H1 (cell line): Measurements from ENCODE around the gene RASGRP1. TPM values are rescaled to one million over a fixed set of nuclear protein-coding genes. Genes with fewer than 3 reads are reported as not detected.

Experiments used
- CTCF ChIA-PET: fragments of 300-600 bp; sonication (Branson Sonifier 250); formaldehyde crosslinking; loops from one replicate; lab custom pipeline; 2021; ENCODE audit not compliant: partially characterized antibody; lab: Charles Lee
- POLR2A ChIA-PET: fragments of 300-600 bp; sonication (Branson Sonifier 250); formaldehyde crosslinking; loops from one replicate; lab custom pipeline; 2021; ENCODE audit warnings: inconsistent platforms; ENCODE audit not compliant: partially characterized antibody; lab: Charles Lee
- DNase-seq, 2 experiments: peaks; one replicate each; pipeline versions ENCODE4 v3.0.0 to v3.0.0-alpha.2; 2010 to 2022; ENCODE audit warnings: low spot score in 2 of 2, low read depth in 1 of 2, mixed read lengths in 1 of 2
- FAIRE-seq: peaks from 2 replicates; lab custom pipeline; 2011; peaks lifted over from hg19 to GRCh38; lab: Jason Lieb, UNC
- H2AFZ ChIP-seq: 2 replicates; pipeline ENCODE4 v1.8.1; 2012; ENCODE audit warnings: low read length, inconsistent platforms
- H2AK5ac ChIP-seq: 2 replicates; pipeline ENCODE4 v1.6.1; 2013; ENCODE audit warnings: low read depth, low read length
- H2BK120ac ChIP-seq: replicated peaks from 2 replicates; pipeline ENCODE3; 2013; ENCODE audit warnings: low read depth, low read length, inconsistent platforms
- H2BK12ac ChIP-seq: 2 replicates; pipeline ENCODE4 v1.6.1; 2013; ENCODE audit warnings: low read depth, low read length
- H2BK15ac ChIP-seq: 2 replicates; pipeline ENCODE4 v1.6.1; 2013; ENCODE audit warnings: low read length
- H2BK20ac ChIP-seq: 2 replicates; pipeline ENCODE4 v1.6.1; 2013; ENCODE audit warnings: low read length
- H2BK5ac ChIP-seq: 2 replicates; pipeline ENCODE4 v1.6.1; 2013; ENCODE audit warnings: low read depth, low read length
- H3K14ac ChIP-seq: 2 replicates; pipeline ENCODE4 v1.6.1; 2013; ENCODE audit warnings: inconsistent platforms; ENCODE audit not compliant: insufficient read length
- H3K18ac ChIP-seq: 2 replicates; pipeline ENCODE4 v1.6.1; 2013; ENCODE audit warnings: low read length; ENCODE audit errors: extremely low read depth
- H3K23ac ChIP-seq: 2 replicates; pipeline ENCODE4 v1.6.1; 2013; ENCODE audit warnings: inconsistent platforms; ENCODE audit not compliant: insufficient read length
- H3K23me2 ChIP-seq: 2 replicates; pipeline ENCODE4 v1.6.1; 2013; ENCODE audit warnings: low read depth, low read length
- H3K27ac ChIP-seq: 2 replicates; pipeline ENCODE4 v1.6.1; 2011; ENCODE audit warnings: low read depth, low read length, inconsistent platforms
- H3K27me3 ChIP-seq, 4 experiments: replicated peaks in 1 of 4; 1 replicate in 1 of 4; 2 replicates in 3 of 4; pipeline versions ENCODE4 v1.6.1 to v1.8.1; 2011 to 2013; ENCODE audit warnings: low read length in 3 of 4, mild to moderate bottlenecking in 3 of 4, inconsistent platforms in 2 of 4, mixed read lengths in 2 of 4, moderate library complexity in 1 of 4; ENCODE audit not compliant: control insufficient read depth in 3 of 4, insufficient read depth in 3 of 4; ENCODE audit errors: extremely low read depth in 1 of 4
- H3K36me3 ChIP-seq, 4 experiments: 2 replicates each; pipeline versions ENCODE4 v1.6.1 to v1.8.1; 2011 to 2013; ENCODE audit warnings: mild to moderate bottlenecking in 4 of 4, low read length in 3 of 4, moderate library complexity in 2 of 4, control low read depth in 1 of 4, inconsistent platforms in 1 of 4; ENCODE audit not compliant: insufficient read depth in 4 of 4, control insufficient read depth in 2 of 4
- H3K4ac ChIP-seq: replicated peaks from 2 replicates; pipeline ENCODE3; 2013; ENCODE audit warnings: low read length, low read depth, mixed read lengths, inconsistent platforms; ENCODE audit not compliant: insufficient read length
- H3K4me1 ChIP-seq, 4 experiments: replicated peaks in 1 of 4; 1 replicate in 1 of 4; 2 replicates in 3 of 4; pipeline versions ENCODE4 v1.6.1 to v1.8.1; 2011 to 2013; ENCODE audit warnings: low read length in 3 of 4, inconsistent platforms in 2 of 4, mixed read lengths in 1 of 4; ENCODE audit not compliant: insufficient read depth in 4 of 4, control insufficient read depth in 3 of 4
- H3K4me2 ChIP-seq, 2 experiments: 2 replicates each; pipeline versions ENCODE4 v1.6.1 to v1.8.1; 2011 to 2013; ENCODE audit warnings: low read depth in 2 of 2, low read length in 2 of 2, control low read depth in 1 of 2, inconsistent platforms in 1 of 2, mild to moderate bottlenecking in 1 of 2; ENCODE audit not compliant: insufficient read depth in 1 of 2
- H3K4me3 ChIP-seq, 4 experiments: fragments of 200-600, 300-600 bp in 1 of 4; sonication (generic), shearing (Covaris generic), sonication (Bioruptor Twin) in 1 of 4; 2 replicates each; pipeline versions ENCODE4 v1.5.1 to v1.8.1; 2011 to 2016; ENCODE audit warnings: low read length in 4 of 4, low read depth in 3 of 4, control low read depth in 2 of 4, inconsistent platforms in 2 of 4, mild to moderate bottlenecking in 2 of 4, mixed read lengths in 1 of 4, moderate library complexity in 1 of 4; ENCODE audit not compliant: insufficient read depth in 2 of 4; ENCODE audit errors: extremely low read depth in 1 of 4
- H3K56ac ChIP-seq: replicated peaks from 2 replicates; pipeline ENCODE3; 2013; ENCODE audit warnings: low read depth, mild to moderate bottlenecking, mixed read lengths, low read length, inconsistent platforms; ENCODE audit not compliant: insufficient read length
- H3K79me1 ChIP-seq: 2 replicates; pipeline ENCODE4 v1.6.1; 2013; ENCODE audit warnings: low read depth, low read length, control low read depth
- H3K79me2 ChIP-seq, 2 experiments: 2 replicates each; pipeline versions ENCODE4 v1.6.1 to v1.8.1; 2012 to 2013; ENCODE audit warnings: low read length in 2 of 2, mild to moderate bottlenecking in 2 of 2, inconsistent platforms in 1 of 2; ENCODE audit not compliant: insufficient read depth in 2 of 2, control insufficient read depth in 1 of 2
- H3K9ac ChIP-seq, 4 experiments: replicated peaks in 1 of 4; 1 replicate in 1 of 4; 2 replicates in 3 of 4; pipeline versions ENCODE4 v1.6.1 to v1.8.1; 2011 to 2013; ENCODE audit warnings: low read depth in 3 of 4, low read length in 3 of 4, control low read depth in 2 of 4, mild to moderate bottlenecking in 2 of 4, moderate library complexity in 2 of 4, inconsistent platforms in 1 of 4; ENCODE audit errors: extremely low read depth in 1 of 4
- H3K9me3 ChIP-seq, 2 experiments: 2 replicates each; pipeline versions ENCODE4 v1.6.1 to v1.8.1; 2012 to 2013; ENCODE audit warnings: mild to moderate bottlenecking in 2 of 2, moderate library complexity in 2 of 2, control low read depth in 1 of 2, inconsistent platforms in 1 of 2, low read depth in 1 of 2, low read length in 1 of 2, mixed read lengths in 1 of 2; ENCODE audit not compliant: insufficient read depth in 2 of 2
- H4K20me1 ChIP-seq, 2 experiments: replicated peaks in 1 of 2; 2 replicates each; pipeline versions ENCODE3 to v1.8.1; 2011 to 2013; ENCODE audit warnings: inconsistent platforms in 2 of 2, low read length in 2 of 2, mild to moderate bottlenecking in 1 of 2; ENCODE audit not compliant: insufficient read depth in 2 of 2, control insufficient read depth in 1 of 2
- H4K5ac ChIP-seq: 2 replicates; pipeline ENCODE4 v1.6.1; 2013; ENCODE audit warnings: low read length, low read depth, mixed read lengths, inconsistent platforms; ENCODE audit not compliant: insufficient read length
- H4K8ac ChIP-seq: 2 replicates; pipeline ENCODE4 v1.8.0; 2013; ENCODE audit warnings: mild to moderate bottlenecking, moderate library complexity, low read length, inconsistent platforms; ENCODE audit not compliant: insufficient read depth; ENCODE audit errors: extremely low read depth
- H4K91ac ChIP-seq: replicated peaks from 2 replicates; pipeline ENCODE3; 2013; ENCODE audit warnings: low read length, mixed read lengths, inconsistent platforms; ENCODE audit not compliant: insufficient read length
- ASH2L ChIP-seq: fragments of 200-600, 300-600 bp; sonication (generic); IDR thresholded peaks from one replicate; pipeline ENCODE4 v1.7.1; 2017; ENCODE audit warnings: low read length
- BACH1 ChIP-seq: IDR thresholded peaks from 2 replicates; pipeline ENCODE4 v1.6.1; 2012; ENCODE audit warnings: low read length, improper control_type of control experiment
- CBX8 ChIP-seq: fragments of 300-800, 300-1000 bp; sonication (generic); IDR thresholded peaks from 2 replicates; pipeline ENCODE4 v1.7.1; 2016; ENCODE audit warnings: low read depth, low read length, borderline replicate concordance
- JUND ChIP-seq: IDR thresholded peaks from 2 replicates; pipeline ENCODE4 v1.6.1; 2011; ENCODE audit warnings: mild to moderate bottlenecking, improper control_type of control experiment, low read length
- KDM5A ChIP-seq: fragments of 200-600 bp; IDR thresholded peaks from 2 replicates; pipeline ENCODE4 v1.7.1; 2012; ENCODE audit warnings: mild to moderate bottlenecking, low read length, inconsistent platforms, mixed read lengths
- MAX ChIP-seq: IDR thresholded peaks from 2 replicates; pipeline ENCODE4 v1.6.1; 2012; ENCODE audit warnings: inconsistent platforms
- NRF1 ChIP-seq: IDR thresholded peaks from 2 replicates; pipeline ENCODE4 v1.6.1; 2011; ENCODE audit warnings: mild to moderate bottlenecking, low read depth, low read length, improper control_type of control experiment
- RAD21 ChIP-seq, 2 experiments: IDR thresholded peaks in 1 of 2; conservative IDR thresholded peaks in 1 of 2; 2 replicates each; pipeline ENCODE4 v1.6.1; 2011; ENCODE audit warnings: low read depth in 2 of 2, low read length in 2 of 2, improper control_type of control experiment in 1 of 2, inconsistent platforms in 1 of 2, mild to moderate bottlenecking in 1 of 2, moderate library complexity in 1 of 2
- RFX5 ChIP-seq: IDR thresholded peaks from 2 replicates; pipeline ENCODE4 v1.6.1; 2011; ENCODE audit warnings: low read depth, low read length, improper control_type of control experiment, borderline replicate concordance
- SIX5 ChIP-seq: IDR thresholded peaks from 2 replicates; pipeline ENCODE4 v1.6.1; 2011; ENCODE audit warnings: mild to moderate bottlenecking, low read depth, low read length
- SP1 ChIP-seq: IDR thresholded peaks from 2 replicates; pipeline ENCODE4 v1.6.1; 2011; ENCODE audit warnings: low read depth, low read length
- TBP ChIP-seq: IDR thresholded peaks from 2 replicates; pipeline ENCODE4 v1.6.1; 2011; ENCODE audit warnings: low read depth, low read length, improper control_type of control experiment
- YY1 ChIP-seq: IDR thresholded peaks from 2 replicates; pipeline ENCODE4 v1.6.1; 2011; ENCODE audit warnings: low read depth, mild to moderate bottlenecking, low read length
- WGBS, 2 experiments: shearing (Covaris generic) in 1 of 2; methylation state at CpG; one replicate each; pipeline versions ENCODE4 v1.1.6 to v1.1.7; 2013 to 2015; ENCODE audit warnings: low lambda C conversion rate in 2 of 2, mixed read lengths in 2 of 2, inconsistent platforms in 1 of 2, low coverage in 1 of 2, missing lambda C conversion rate in 1 of 2; ENCODE audit not compliant: insufficient replicate concordance in 2 of 2, insufficient coverage in 1 of 2, insufficient read length in 1 of 2; ENCODE audit errors: extremely low coverage in 1 of 2, missing lambda C conversion rate in 1 of 2; 5-methylcytosine and 5-hydroxymethylcytosine counted together
- polyA plus RNA-seq, 7 experiments: library from polyadenylated mRNA; depleted of rRNA in 3 of 7; stranded (reverse) in 5 of 7; unstranded in 2 of 7; fragments of >200 nt in 5 of 7; fragments of 200-250 nt in 2 of 7; gene quantifications; 1 replicate in 5 of 7; 2 replicates in 1 of 7; 4 replicates in 1 of 7; pipeline versions ENCODE4 v1.2.1 to v1.2.3, GENCODE V29; 2011 to 2013; ENCODE audit warnings: missing spikeins in 2 of 7, mixed read lengths in 2 of 7
- total RNA-seq: library from RNA; stranded (reverse); fragmentation: NEBNext Ultra II Directional; extraction: Animal tissue kit (Norgen Biotek cat#: 25700); gene quantifications from 2 replicates; pipeline ENCODE4 v1.2.1, GENCODE V29; 2021

Gene RASGRP1
- total and polyA plus RNA-seq, 2 of the 8 experiments (the other 6 are each of a cell fraction or from before 2014, with no cell fraction given) = 1.1 to 2.1 TPM

DNA sequence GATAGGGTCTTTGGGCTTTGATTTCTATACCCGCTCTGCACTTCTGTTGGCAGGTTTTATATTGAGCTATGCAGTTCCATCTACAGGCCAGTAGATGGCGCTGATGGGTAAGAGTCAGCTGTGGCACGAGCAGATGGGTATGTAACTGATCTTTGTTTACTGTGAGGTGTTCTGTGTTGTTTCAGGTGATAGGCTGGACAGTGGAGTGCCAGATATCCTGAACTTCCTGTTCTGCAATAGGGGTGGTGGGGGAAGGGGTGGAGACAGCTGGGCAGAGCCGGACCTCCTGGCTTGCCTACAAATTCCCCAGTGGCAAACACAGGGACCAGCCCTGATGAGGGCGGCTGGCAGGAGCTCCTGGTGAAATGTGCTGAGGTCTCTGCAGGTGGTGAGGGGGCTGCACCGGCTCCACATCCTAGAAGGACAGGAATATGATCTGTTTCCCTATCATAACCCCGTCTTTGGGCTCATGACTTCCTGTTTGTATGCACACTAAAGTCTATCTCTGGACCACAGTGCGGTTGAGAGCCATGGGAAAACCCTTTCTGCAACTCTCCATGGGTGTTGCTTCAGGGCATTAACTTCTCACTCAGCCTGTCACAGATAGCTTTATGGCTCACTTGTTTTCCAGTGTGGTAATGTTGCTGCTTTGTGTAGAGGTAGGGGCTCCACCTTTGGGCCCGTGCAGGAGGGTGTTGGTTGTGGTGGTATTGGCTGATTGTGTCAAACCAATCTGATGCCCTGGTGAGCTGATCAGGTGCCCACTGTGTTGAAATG lies 124.1 kb downstream of the RASGRP1 start:
- peak overlapping the region; percentile 6 to 43; a peak in 3 of 4 replicates for H3K4me2 ChIP-seq
- H3K18ac ChIP-seq = no peak overlapping the region
- H3K23ac ChIP-seq = no peak overlapping the region
- H3K4me3 ChIP-seq = peak overlapping the region in 1 of 4 experiments; percentile 8; a peak in 1 of 8 replicates
- CTCF ChIA-PET = interaction anchor here (0.5 to 4.8 kb wide), 65 partner anchors 9 to 712 kb away, joined by 3 to 61 read pairs (median 4); partner anchors contain the start of genes FAM98B and RASGRP1
- H2BK20ac ChIP-seq = no peak overlapping the region
- H3K79me1 ChIP-seq = no peaks in the 10 kb centered on the region
- no peak overlapping the region for H2AK5ac ChIP-seq
- H4K20me1 ChIP-seq = no peaks in the 10 kb centered on the region
- no peak overlapping the region for H3K14ac ChIP-seq
- H2BK15ac ChIP-seq = no peak overlapping the region
- H2BK12ac ChIP-seq = no peak overlapping the region
- no peaks in the 10 kb centered on the region for H3K27me3 ChIP-seq
- FAIRE-seq (peak; percentile 98), DNase-seq (peak; percentile 27 to 62)
- peaks cover 0 to 4% (median 3%) of the 10 kb centered on the region in 4 experiments; a peak in 3 of 7 replicates for H3K4me1 ChIP-seq
- H4K8ac ChIP-seq = peak overlapping the region; percentile 90; the same call in 1 of the 2 replicates
- H4K91ac ChIP-seq = no peak overlapping the region
- 43% methylated on average over 9 of the region's 9 CpGs; no CpG with 5 or more reads in 1 of the 2 experiments for WGBS, 2 experiments
- POLR2A ChIA-PET = interaction anchor here (4.2 kb wide), 1 partner anchor 14 kb away, joined by 34 read pairs; the partner anchor contains the start of gene FAM98B
- H2BK120ac ChIP-seq = peak overlapping the region; percentile 3
- peak overlapping the region; percentile 96 for H2AFZ ChIP-seq
- H3K79me2 ChIP-seq = no peaks in the 10 kb centered on the region
- H3K9ac ChIP-seq = no peak overlapping the region
- no peak overlapping the region for H4K5ac ChIP-seq
- H3K4ac ChIP-seq = no peak overlapping the region
- H3K36me3 ChIP-seq = no peaks in the 10 kb centered on the region
- no peaks in the 10 kb centered on the region for H3K9me3 ChIP-seq
- H3K27ac ChIP-seq = no peak overlapping the region
- H3K23me2 ChIP-seq = no peaks in the 10 kb centered on the region
- no peak overlapping the region for H3K56ac ChIP-seq
- H2BK5ac ChIP-seq = no peak overlapping the region
- TF ChIP-seq KDM5A (no peak), CBX8 (no peak), JUND (no peak), SP1 (peak; percentile 31; the same call in 1 of the 2 replicates), BACH1 (no peak), RFX5 (no peak), SIX5 (no peak), TBP (no peak), RAD21 (IDR thresholded peaks at IDR 0.05 in 1 of 2, conservative IDR thresholded peaks at IDR 0.05 in 1 of 2; ENCODE audit: low read depth in 2 of 2, low read length in 2 of 2) (peak; percentile 82 to 91), NRF1 (no peak), MAX (peak; percentile 52; the same call in 1 of the 2 replicates), ASH2L (no peak), YY1 (no peak)
